HepG2 (cell line): ENCODE results near the gene ITPR1. TPM values are rescaled to one million over a fixed set of nuclear protein-coding genes. Genes with fewer than 3 reads are reported as not detected.

Experiments used
- ATAC-seq: fragments of 200-7000 bp; cut with Tn5 transposase; 3 replicates; pipeline ENCODE4 v1.9.1; 2020; ENCODE audit warnings: mild to moderate bottlenecking, moderate library complexity
- BruUV-seq: library from RNA; stranded (reverse); fragments of 400-500 nt; replicated peaks from 2 replicates; lab custom pipeline; 2021; lab: Mats Ljungman, UMichigan
- CTCF ChIA-PET: fragments of 300-600 bp; formaldehyde crosslinking; extraction: SDS; loops from one replicate; lab custom pipeline; 2021; ENCODE audit warnings: low total read pairs, inconsistent platforms, low intra/inter-chr PET ratio; lab: Yijun Ruan, JAX
- POLR2A ChIA-PET: fragments of 350-600 bp; sonication (Branson Sonifier 250); formaldehyde crosslinking; loops from one replicate; lab custom pipeline; 2020; ENCODE audit warnings: antibody characterized with exemption, inconsistent platforms; lab: Yijun Ruan, JAX
- DNase-seq: peaks from one replicate; pipeline ENCODE4 v3.0.0-alpha.2; 2015; ENCODE audit warnings: low spot score
- FAIRE-seq: peaks from 3 replicates; lab custom pipeline; 2011; peaks lifted over from hg19 to GRCh38; lab: Jason Lieb, UNC
- H2AFZ ChIP-seq: one replicate; pipeline ENCODE4 v1.6.1; 2011; ENCODE audit warnings: low read length, inconsistent platforms
- H3K27ac ChIP-seq: fragments of 300-600 bp; 3 replicates; pipeline ENCODE4 v1.8.0; 2011; ENCODE audit warnings: mixed run types, mild to moderate bottlenecking, mixed read lengths, low read length, inconsistent platforms; ENCODE audit not compliant: insufficient read depth; ENCODE audit errors: extremely low read length
- H3K27me3 ChIP-seq, 2 experiments: fragments of 200-600 bp in 1 of 2; 2 replicates in 1 of 2; 3 replicates in 1 of 2; pipeline versions ENCODE4 v1.6.0 to v1.8.0; 2011; ENCODE audit warnings: low read length in 2 of 2, mild to moderate bottlenecking in 2 of 2, moderate library complexity in 2 of 2, inconsistent platforms in 1 of 2; ENCODE audit not compliant: insufficient read depth in 2 of 2, control insufficient read depth in 1 of 2
- H3K36me3 ChIP-seq, 2 experiments: fragments of 200-600 bp in 1 of 2; replicated peaks in 1 of 2; 2 replicates in 1 of 2; 3 replicates in 1 of 2; pipeline versions ENCODE4 v1.5.1 to v1.8.0; 2011; ENCODE audit warnings: low read length in 2 of 2, inconsistent platforms in 1 of 2; ENCODE audit not compliant: insufficient read depth in 2 of 2, control insufficient read depth in 1 of 2
- H3K4me1 ChIP-seq: 2 replicates; pipeline ENCODE4 v1.5.1; 2012; ENCODE audit warnings: low read length, inconsistent platforms; ENCODE audit not compliant: insufficient read depth
- H3K4me2 ChIP-seq: 2 replicates; pipeline ENCODE4 v1.6.0; 2011; ENCODE audit warnings: low read depth, low read length, inconsistent platforms
- H3K4me3 ChIP-seq, 3 experiments: fragments of 200-600 bp in 1 of 3; sonication (generic), shearing (Covaris generic) in 1 of 3; replicated peaks in 1 of 3; 2 replicates each; pipeline ENCODE4 v1.5.1; 2011 to 2016; ENCODE audit warnings: low read length in 3 of 3, inconsistent platforms in 2 of 3, low read depth in 2 of 3, mild to moderate bottlenecking in 2 of 3, control low read depth in 1 of 3, mixed read lengths in 1 of 3; ENCODE audit not compliant: insufficient read depth in 1 of 3
- H3K79me2 ChIP-seq: one replicate; pipeline ENCODE4 v1.6.1; 2011; ENCODE audit warnings: low read length, inconsistent platforms; ENCODE audit not compliant: insufficient read depth
- H3K9ac ChIP-seq: 2 replicates; pipeline ENCODE4 v1.6.0; 2011; ENCODE audit warnings: mild to moderate bottlenecking, low read depth, low read length, inconsistent platforms; ENCODE audit not compliant: insufficient read depth
- H3K9me3 ChIP-seq: 2 replicates; pipeline ENCODE4 v1.5.1; 2012; ENCODE audit warnings: mild to moderate bottlenecking, low read length
- H4K20me1 ChIP-seq: 2 replicates; pipeline ENCODE4 v1.6.0; 2011; ENCODE audit warnings: inconsistent platforms, mild to moderate bottlenecking, low read length, moderate library complexity; ENCODE audit not compliant: insufficient read depth
- CCDC6 ChIP-seq: sonication (generic); formaldehyde crosslinking; IDR thresholded peaks from 2 replicates; pipeline ENCODE4 v1.8.1; 2022; ENCODE audit warnings: mild to moderate bottlenecking, missing genetic modification reagents, moderate library complexity
- ELF4 ChIP-seq: sonication (generic); formaldehyde crosslinking; IDR thresholded peaks from 2 replicates; pipeline ENCODE4 v1.5.0; 2020; ENCODE audit warnings: missing genetic modification reagents, mild to moderate bottlenecking, moderate library complexity, borderline replicate concordance
- ERF ChIP-seq: IDR thresholded peaks from 2 replicates; pipeline ENCODE4 v1.6.1; 2018; ENCODE audit warnings: missing biosample characterization, missing genetic modification reagents
- HNRNPLL ChIP-seq: fragments of 200-400 bp; formaldehyde crosslinking; IDR thresholded peaks from 2 replicates; pipeline ENCODE4 v1.6.1; 2017; ENCODE audit warnings: mild to moderate bottlenecking, low read depth, low read length; ENCODE audit not compliant: poor library complexity, severe bottlenecking
- NR2F6 ChIP-seq, 2 experiments: IDR thresholded peaks; 2 replicates each; pipeline ENCODE4 v1.6.1; 2016; ENCODE audit warnings: antibody characterized with exemption in 1 of 2, mild to moderate bottlenecking in 1 of 2
- PHF21A ChIP-seq: sonication (generic); formaldehyde crosslinking; IDR thresholded peaks from 2 replicates; pipeline ENCODE4 v1.5.0; 2020; ENCODE audit warnings: mild to moderate bottlenecking, missing genetic modification reagents
- TAF1 ChIP-seq: sonication (generic); formaldehyde crosslinking; IDR thresholded peaks from 2 replicates; pipeline ENCODE4 v1.4.0; 2020; ENCODE audit warnings: missing genetic modification reagents
- THAP11 ChIP-seq: IDR thresholded peaks from 2 replicates; pipeline ENCODE4 v1.6.1; 2016; ENCODE audit warnings: missing biosample characterization, missing genetic modification reagents
- ZNF296 ChIP-seq: sonication (generic); formaldehyde crosslinking; conservative IDR thresholded peaks from 2 replicates; pipeline ENCODE4 v1.5.0; 2020; ENCODE audit warnings: mild to moderate bottlenecking, missing genetic modification reagents
- ZNF883 ChIP-seq: sonication (generic); formaldehyde crosslinking; IDR thresholded peaks from 2 replicates; pipeline ENCODE4 v1.5.1; 2020; ENCODE audit warnings: mild to moderate bottlenecking, missing genetic modification reagents; ENCODE audit errors: not compliant biosample characterization
- WGBS: methylation state at CpG from one replicate; pipeline ENCODE4 v1.1.6; 2017; ENCODE audit warnings: low lambda C conversion rate; 5-methylcytosine and 5-hydroxymethylcytosine counted together
- in situ Hi-C: cut with HindIII; loops from 2 replicates; pipeline ENCODE4 v1.10.0; 2017; ENCODE audit warnings: low pct_unique_long_range_greater_than_20kb; ENCODE audit not compliant: extremely low pct_ligation_motif_present
- intact Hi-C: fragments of 100-400 bp; cut with micrococcal nuclease; formaldehyde crosslinking; loops from one replicate; pipeline ENCODE4 v1.10.0; 2022; ENCODE audit not compliant: unreplicated experiment
- polyA plus RNA-seq, 8 experiments: library from polyadenylated mRNA; depleted of rRNA in 3 of 8; stranded (reverse) in 7 of 8; unstranded in 1 of 8; fragments of >200 nt; fragmentation: Illumina TruSeq in 4 of 8; extraction: Trizol in 4 of 8; gene quantifications; 2 replicates each; pipeline versions ENCODE4 v1.2.1 to v1.2.3, GENCODE V29; 2011 to 2016; ENCODE audit warnings: low read depth in 4 of 8, missing spikeins in 1 of 8, mixed read lengths in 1 of 8; ENCODE audit not compliant: insufficient read depth in 1 of 8
- total RNA-seq, 5 experiments: library from RNA; depleted of rRNA; stranded (reverse); fragments of >200 nt; fragmentation: Illumina TruSeq; extraction: Trizol; gene quantifications; 2 replicates each; pipeline ENCODE4 v1.2.3, GENCODE V29; 2016; ENCODE audit warnings: low read depth in 1 of 5
- TF ChIP-seq, protein P1 (sequence below): sonication (generic); formaldehyde crosslinking; IDR thresholded peaks from 2 replicates; pipeline ENCODE4 v1.8.0; 2022; ENCODE audit warnings: mild to moderate bottlenecking, missing genetic modification reagents, moderate library complexity

The ITPR1 gene
- total and polyA plus RNA-seq, 2 of the 13 experiments (the other 11 are each of a cell fraction or from before 2014, with no cell fraction given): 10.0 to 11.4 TPM

DNA sequence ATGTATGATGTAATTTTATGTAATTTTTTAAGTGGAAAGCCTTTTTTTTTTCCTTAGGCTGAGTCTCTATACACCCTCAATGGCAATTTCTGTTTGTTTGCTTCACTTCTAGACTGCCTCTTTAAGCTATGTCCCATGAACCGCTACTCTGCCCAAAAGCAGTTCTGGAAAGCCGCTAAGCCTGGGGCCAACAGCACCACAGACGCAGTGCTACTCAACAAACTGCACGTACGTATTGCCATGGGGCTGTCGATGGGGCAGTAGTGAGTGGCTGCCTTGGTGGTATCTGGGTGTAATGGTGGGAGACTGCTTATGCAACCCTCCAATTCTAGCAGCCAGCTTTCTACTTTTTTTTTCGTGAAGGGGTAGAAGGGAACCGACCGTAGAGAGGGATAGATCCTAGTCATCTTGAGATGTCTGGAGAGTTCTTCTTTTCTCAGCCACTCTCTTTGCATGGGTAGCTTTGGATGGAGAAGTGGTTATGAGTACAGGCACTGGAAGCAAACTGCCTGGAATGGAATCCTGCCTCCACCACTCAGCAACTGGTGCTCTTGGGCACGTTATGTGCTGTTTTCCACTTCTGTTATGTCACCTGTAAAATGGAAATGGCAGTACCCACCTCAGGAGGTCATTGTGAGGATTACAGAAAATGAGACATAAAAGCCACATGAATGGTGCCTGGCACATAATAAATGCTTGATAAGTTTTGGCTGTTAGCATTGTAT is 134.7 kb downstream of the ITPR1 start:
- Histone ChIP-seq H3K27me3 (no peaks in the 10 kb centered on the region), H3K9me3 (no peaks in the 10 kb centered on the region), H2AFZ (no peak overlapping the region), H3K9ac (no peak overlapping the region), H4K20me1 (no peaks in the 10 kb centered on the region), H3K4me1 (no peaks in the 10 kb centered on the region), H3K79me2 (no peaks in the 10 kb centered on the region), H3K36me3 (peaks cover 0 to 2% of the 10 kb centered on the region in 2 experiments; a peak in 1 of 5 replicates), H3K4me2 (no peak overlapping the region), H3K4me3 (no peak overlapping the region)
- ATAC-seq: no peak
- no peak for FAIRE-seq
- WGBS: 96% methylated on average over 10 of the region's 10 CpGs
- BruUV-seq: no TSS peak
- no peak for DNase-seq
- POLR2A ChIA-PET: no interaction called here
- in situ Hi-C loops: no loop called here
- TF ChIP-seq ERF (CRISPR knock-in tag): no peak
- TF ChIP-seq THAP11 (CRISPR knock-in tag): no peak
- TF ChIP-seq CCDC6 (CRISPR knock-in tag): no peak
- no peak for TF ChIP-seq ZNF296 (CRISPR knock-in tag)
- no peak for TF ChIP-seq TAF1
- TF ChIP-seq ELF4: no peak
- no peak for TF ChIP-seq NR2F6 (IDR thresholded peaks at IDR 0.05)
- no peak for TF ChIP-seq NR2F6 (CRISPR knock-in tag; IDR thresholded peaks at IDR 0.05)
- TF ChIP-seq, protein P1, sequence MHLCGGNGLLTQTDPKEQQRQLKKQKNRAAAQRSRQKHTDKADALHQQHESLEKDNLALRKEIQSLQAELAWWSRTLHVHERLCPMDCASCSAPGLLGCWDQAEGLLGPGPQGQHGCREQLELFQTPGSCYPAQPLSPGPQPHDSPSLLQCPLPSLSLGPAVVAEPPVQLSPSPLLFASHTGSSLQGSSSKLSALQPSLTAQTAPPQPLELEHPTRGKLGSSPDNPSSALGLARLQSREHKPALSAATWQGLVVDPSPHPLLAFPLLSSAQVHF (CRISPR knock-in tag): no peak
- TF ChIP-seq PHF21A: no peak
- TF ChIP-seq HNRNPLL: no peak
- TF ChIP-seq ZNF883 (CRISPR knock-in tag): no peak
- TF ChIP-seq, all 625 proteins: peak for 0
- CTCF ChIA-PET: no interaction called here
- intact Hi-C loops: no loop called here
- H3K27ac ChIP-seq: no peak overlapping the region
